ENCODE results near the gene BSND. TPM values are rescaled to one million over a fixed set of nuclear protein-coding genes. Genes with fewer than 3 reads are reported as not detected.

The BSND gene
- polyA plus RNA-seq, 1 donor (not counting 4 experiments of a cell fraction or from before 2014, with no cell fraction given), result not detected

DNA sequence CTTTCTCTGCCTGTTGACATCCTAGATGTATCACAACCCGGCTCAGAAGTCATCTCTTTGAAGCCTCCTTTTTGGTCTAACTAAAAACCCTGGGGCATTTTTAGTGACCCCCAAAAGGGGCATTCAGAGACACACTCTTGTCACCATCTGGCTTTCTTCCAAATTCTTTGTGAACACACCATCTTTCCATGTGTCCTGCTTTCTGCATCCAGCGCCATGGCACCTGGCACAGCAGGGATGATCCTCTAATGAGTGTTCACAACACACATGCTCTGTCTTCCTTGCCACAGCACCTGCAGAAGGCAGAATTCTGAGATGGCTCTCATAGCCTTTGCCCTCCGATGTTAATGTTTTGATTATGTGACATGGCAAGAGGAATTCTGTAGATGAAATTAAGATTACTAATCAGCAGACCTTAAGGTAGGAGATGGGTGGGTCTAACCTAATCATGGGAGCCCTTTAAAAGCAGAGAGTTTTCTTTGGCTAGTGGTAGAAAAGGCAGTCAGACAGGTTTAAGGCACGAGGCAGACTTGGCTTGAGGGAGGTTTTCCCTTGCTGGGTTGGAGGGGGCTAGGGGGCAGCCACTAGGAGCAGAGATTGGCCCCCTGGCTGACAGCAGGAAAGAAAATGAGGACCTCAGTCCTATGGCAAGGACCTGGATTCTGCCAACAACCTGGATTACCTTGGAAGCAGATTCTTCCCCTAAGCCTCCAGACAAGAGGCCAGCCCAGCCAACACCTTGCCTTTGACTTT lies 23.2 kb upstream of the BSND start:
- no peaks in the 10 kb centered on the region for H3K36me3 ChIP-seq (ENCODE audit: control insufficient read depth in 2 of 2, extremely low read depth in 1 of 2, insufficient read depth in 2 of 2, low read length in 2 of 2)
- no peak for DNase-seq (ENCODE audit: low read depth, low spot score)
- peaks cover 6% of the 10 kb centered on the region for H3K27me3 ChIP-seq (ENCODE audit: control insufficient read depth, extremely low read depth, insufficient read depth, low read length)
- no peak overlapping the region for H3K4me2 ChIP-seq (ENCODE audit: control insufficient read depth, extremely low read depth, insufficient read depth, low read depth, low read length)
- no peak overlapping the region for H3K27ac ChIP-seq (ENCODE audit: control insufficient read depth, insufficient read depth, low read length)
- peaks cover 37% of the 10 kb centered on the region for H3K4me1 ChIP-seq (ENCODE audit: control insufficient read depth, extremely low read depth, insufficient read depth, low read length)
- TF ChIP-seq, protein P1, sequence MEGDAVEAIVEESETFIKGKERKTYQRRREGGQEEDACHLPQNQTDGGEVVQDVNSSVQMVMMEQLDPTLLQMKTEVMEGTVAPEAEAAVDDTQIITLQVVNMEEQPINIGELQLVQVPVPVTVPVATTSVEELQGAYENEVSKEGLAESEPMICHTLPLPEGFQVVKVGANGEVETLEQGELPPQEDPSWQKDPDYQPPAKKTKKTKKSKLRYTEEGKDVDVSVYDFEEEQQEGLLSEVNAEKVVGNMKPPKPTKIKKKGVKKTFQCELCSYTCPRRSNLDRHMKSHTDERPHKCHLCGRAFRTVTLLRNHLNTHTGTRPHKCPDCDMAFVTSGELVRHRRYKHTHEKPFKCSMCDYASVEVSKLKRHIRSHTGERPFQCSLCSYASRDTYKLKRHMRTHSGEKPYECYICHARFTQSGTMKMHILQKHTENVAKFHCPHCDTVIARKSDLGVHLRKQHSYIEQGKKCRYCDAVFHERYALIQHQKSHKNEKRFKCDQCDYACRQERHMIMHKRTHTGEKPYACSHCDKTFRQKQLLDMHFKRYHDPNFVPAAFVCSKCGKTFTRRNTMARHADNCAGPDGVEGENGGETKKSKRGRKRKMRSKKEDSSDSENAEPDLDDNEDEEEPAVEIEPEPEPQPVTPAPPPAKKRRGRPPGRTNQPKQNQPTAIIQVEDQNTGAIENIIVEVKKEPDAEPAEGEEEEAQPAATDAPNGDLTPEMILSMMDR (optimal IDR thresholded peaks at IDR 0.05 in 1 of 3, IDR thresholded peaks at IDR 0.05 in 1 of 3, conservative IDR thresholded peaks at IDR 0.05 in 1 of 3; ENCODE audit: extremely low read depth in 1 of 3, insufficient read depth in 2 of 3, low read length in 3 of 3), result no peak
- TF ChIP-seq EZH2 (IDR thresholded peaks at IDR 0.05; ENCODE audit: low read length), result no peak
- H3K79me2 ChIP-seq (ENCODE audit: control insufficient read depth, insufficient read depth, low read length), result no peaks in the 10 kb centered on the region
- no peaks in the 10 kb centered on the region for H3K9me3 ChIP-seq (ENCODE audit: control insufficient read depth, low read depth, low read length)
- dilution Hi-C loops (cut with MboI; ENCODE audit: extremely low pct_ligation_motif_present, low sequenced_read_pairs), result no loop called here
- FAIRE-seq, result peak; percentile 67
- no peak overlapping the region for H2AFZ ChIP-seq (ENCODE audit: control insufficient read depth, low read length)
- H4K20me1 ChIP-seq (ENCODE audit: control insufficient read depth, extremely low read depth, insufficient read depth, low read length), result no peaks in the 10 kb centered on the region
- H3K9ac ChIP-seq (ENCODE audit: control insufficient read depth, extremely low read depth, insufficient read depth, low read length), result no peak overlapping the region
- H3K9me1 ChIP-seq (ENCODE audit: control insufficient read depth, extremely low read depth, insufficient read depth, low read length), result no peaks in the 10 kb centered on the region
- no peak overlapping the region for H3K4me3 ChIP-seq (ENCODE audit: control insufficient read depth in 2 of 3, extremely low read depth in 1 of 3, insufficient read depth in 2 of 3, low read depth in 1 of 3, low read length in 3 of 3)

DNA sequence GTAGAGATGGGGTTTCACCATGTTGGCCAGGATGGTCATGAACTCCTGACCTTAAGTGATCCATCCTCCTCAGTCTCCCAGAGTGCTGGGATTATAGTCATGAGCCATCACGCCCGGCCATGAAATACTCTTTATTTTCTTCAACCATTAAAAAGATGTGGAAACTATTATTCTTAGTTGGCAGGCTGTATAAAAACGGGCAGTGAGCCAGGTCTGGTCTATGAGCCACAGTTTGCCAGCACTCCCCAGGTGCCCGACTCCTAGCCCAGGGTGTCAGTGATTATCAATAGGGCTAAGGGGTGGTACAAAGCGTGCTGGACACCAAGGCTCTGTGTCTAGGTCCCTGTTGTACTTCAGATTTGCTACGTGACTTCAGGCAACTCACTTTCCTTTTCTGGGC lies 22.0 kb upstream of the BSND start:
- Histone ChIP-seq H3K9ac (ENCODE audit: control insufficient read depth, extremely low read depth, insufficient read depth, low read length) (no peak overlapping the region), H3K9me1 (ENCODE audit: control insufficient read depth, extremely low read depth, insufficient read depth, low read length) (no peaks in the 10 kb centered on the region), H3K79me2 (ENCODE audit: control insufficient read depth, insufficient read depth, low read length) (no peaks in the 10 kb centered on the region), H3K4me1 (ENCODE audit: control insufficient read depth, extremely low read depth, insufficient read depth, low read length) (peaks cover 25% of the 10 kb centered on the region), H4K20me1 (ENCODE audit: control insufficient read depth, extremely low read depth, insufficient read depth, low read length) (no peaks in the 10 kb centered on the region), H3K36me3 (ENCODE audit: control insufficient read depth in 2 of 2, extremely low read depth in 1 of 2, insufficient read depth in 2 of 2, low read length in 2 of 2) (no peaks in the 10 kb centered on the region), H3K4me2 (ENCODE audit: control insufficient read depth, extremely low read depth, insufficient read depth, low read depth, low read length) (no peak overlapping the region), H3K27me3 (ENCODE audit: control insufficient read depth, extremely low read depth, insufficient read depth, low read length) (peaks cover 6% of the 10 kb centered on the region), H3K4me3 (ENCODE audit: control insufficient read depth in 2 of 3, extremely low read depth in 1 of 3, insufficient read depth in 2 of 3, low read depth in 1 of 3, low read length in 3 of 3) (no peak overlapping the region), H3K9me3 (ENCODE audit: control insufficient read depth, low read depth, low read length) (no peaks in the 10 kb centered on the region), H2AFZ (ENCODE audit: control insufficient read depth, low read length) (no peak overlapping the region), H3K27ac (ENCODE audit: control insufficient read depth, insufficient read depth, low read length) (no peak overlapping the region)
- dilution Hi-C loops (cut with MboI; ENCODE audit: extremely low pct_ligation_motif_present, low sequenced_read_pairs), result no loop called here
- TF ChIP-seq, protein P1 (optimal IDR thresholded peaks at IDR 0.05 in 1 of 3, IDR thresholded peaks at IDR 0.05 in 1 of 3, conservative IDR thresholded peaks at IDR 0.05 in 1 of 3; ENCODE audit: extremely low read depth in 1 of 3, insufficient read depth in 2 of 3, low read length in 3 of 3), result no peak
- TF ChIP-seq EZH2 (IDR thresholded peaks at IDR 0.05; ENCODE audit: low read length), result no peak
- no peak for FAIRE-seq
- DNase-seq (ENCODE audit: low read depth, low spot score), result no peak
